GM12865 (cell line): ENCODE results near the gene CACNA1E.

ENCODE experiments used
- DNase-seq: peaks from one replicate; pipeline ENCODE4 v3.0.0; 2010; ENCODE audit warnings: low read depth
- H3K4me3 ChIP-seq: 2 replicates; pipeline ENCODE4 v1.5.1; 2011; ENCODE audit warnings: mild to moderate bottlenecking, low read depth, low read length, control low read depth
- CTCF ChIP-seq: IDR thresholded peaks from 2 replicates; pipeline ENCODE4 v1.5.1; 2011; ENCODE audit warnings: low read length, control low read depth, low read depth, inconsistent platforms; ENCODE audit not compliant: insufficient read depth; ENCODE audit errors: missing control alignments

CACNA1E gene

GRCh38 chr1:181801617-181802016, 318.3 kb downstream of the CACNA1E start:
- TF ChIP-seq CTCF: no peak
- no peak overlapping the region for H3K4me3 ChIP-seq
- no peak for DNase-seq

GRCh38 chr1:181802466-181802865, 319.1 kb downstream of the CACNA1E start:
- H3K4me3 ChIP-seq: no peak overlapping the region
- no peak for DNase-seq
- no peak for TF ChIP-seq CTCF

GRCh38 chr1:181803421-181803820, 320.1 kb downstream of the CACNA1E start:
- H3K4me3 ChIP-seq: no peak overlapping the region
- no peak for DNase-seq
- TF ChIP-seq CTCF: no peak

- no peak for TF ChIP-seq CTCF
- DNase-seq: no peak
- no peak overlapping the region for H3K4me3 ChIP-seq
Observed at GRCh38 chr1:181804989-181805388, 321.7 kb downstream of the CACNA1E start.

GRCh38 chr1:181806746-181807145, 323.4 kb downstream of the CACNA1E start:
- H3K4me3 ChIP-seq: no peak overlapping the region
- DNase-seq: no peak
- TF ChIP-seq CTCF: no peak

GRCh38 chr1:181807251-181807650, 323.9 kb downstream of the CACNA1E start:
- no peak overlapping the region for H3K4me3 ChIP-seq
- no peak for TF ChIP-seq CTCF
- DNase-seq: no peak

- no peak for DNase-seq
- H3K4me3 ChIP-seq: no peak overlapping the region
- TF ChIP-seq CTCF: no peak
Observed at GRCh38 chr1:181809991-181810545, 326.8 kb downstream of the CACNA1E start.
